Smooth muscle cell (in vitro differentiated cells): ENCODE measurements around the gene TEC. TPM values are rescaled to one million over a fixed set of nuclear protein-coding genes. Genes with fewer than 3 reads are reported as not detected.

Experiments
- DNase-seq: peaks from one replicate; lab custom pipeline; 2025; ENCODE audit not compliant: unreplicated experiment; lab: John Stamatoyannopoulos, UW
- H2AFZ ChIP-seq: fragments of 200-600 bp; sonication (generic); 2 replicates; pipeline ENCODE4 v1.6.0; 2016; ENCODE audit warnings: antibody characterized with exemption, low read depth, mild to moderate bottlenecking
- H3F3A ChIP-seq: fragments of 200-600 bp; sonication (generic); 2 replicates; pipeline ENCODE4 v1.6.0; 2017; ENCODE audit warnings: antibody characterized with exemption, low read depth
- H3K27ac ChIP-seq: fragments of 200-600 bp; sonication (generic); 2 replicates; pipeline ENCODE4 v1.5.1; 2016; ENCODE audit warnings: low read depth, mild to moderate bottlenecking
- H3K27me3 ChIP-seq: fragments of 200-600 bp; sonication (generic); 2 replicates; pipeline ENCODE4 v1.6.1; 2016; ENCODE audit warnings: low read depth, mild to moderate bottlenecking
- H3K36me3 ChIP-seq: fragments of 200-600 bp; sonication (generic); 2 replicates; pipeline ENCODE4 v1.5.1; 2016; ENCODE audit warnings: low read depth
- H3K4me1 ChIP-seq: fragments of 200-600 bp; sonication (generic); 2 replicates; pipeline ENCODE4 v1.5.1; 2016; ENCODE audit warnings: low read depth
- H3K4me2 ChIP-seq: fragments of 200-600 bp; sonication (generic); 2 replicates; pipeline ENCODE4 v1.6.0; 2016; ENCODE audit warnings: mild to moderate bottlenecking
- H3K4me3 ChIP-seq: fragments of 200-600 bp; sonication (generic); 2 replicates; pipeline ENCODE4 v1.5.1; 2016; ENCODE audit warnings: mild to moderate bottlenecking
- H3K79me2 ChIP-seq: fragments of 200-600 bp; sonication (generic); 2 replicates; pipeline ENCODE4 v1.6.0; 2016; ENCODE audit warnings: low read depth, mild to moderate bottlenecking
- H3K9ac ChIP-seq: fragments of 200-600 bp; sonication (generic); 2 replicates; pipeline ENCODE4 v1.6.0; 2016; ENCODE audit warnings: low read depth
- H3K9me3 ChIP-seq: fragments of 200-600 bp; sonication (generic); replicated peaks from 2 replicates; pipeline ENCODE4 v1.5.1; 2016; ENCODE audit warnings: low read depth
- H4K20me1 ChIP-seq: fragments of 200-600 bp; sonication (generic); 2 replicates; pipeline ENCODE4 v1.6.0; 2016; ENCODE audit warnings: low read depth
- WGBS: methylation state at CpG from one replicate; pipeline ENCODE4 v1.1.7; 2016; ENCODE audit warnings: low lambda C conversion rate; 5-methylcytosine and 5-hydroxymethylcytosine counted together
- polyA plus RNA-seq: library from polyadenylated mRNA; unstranded; fragments of >200 nt; fragmentation: Nextera tagmentation; extraction: Ambion mirVana; gene quantifications from 2 replicates; pipeline ENCODE4 v1.2.1, GENCODE V29; 2016
- total RNA-seq: library from RNA; depleted of rRNA; stranded (reverse); fragments of >200 nt; gene quantifications from 2 replicates; pipeline ENCODE4 v1.2.3, GENCODE V29; 2014
- TF ChIP-seq, protein P1 (sequence below): fragments of 200-600 bp; sonication (generic); IDR thresholded peaks from 2 replicates; pipeline ENCODE4 v1.5.1; 2017; ENCODE audit warnings: borderline replicate concordance, mild to moderate bottlenecking, antibody characterized with exemption; ENCODE audit not compliant: insufficient read depth, poor library complexity, severe bottlenecking

Gene TEC
- total and polyA plus RNA-seq, 2 experiments from 2014 or later: 0.14 to 1.8 TPM

DNA sequence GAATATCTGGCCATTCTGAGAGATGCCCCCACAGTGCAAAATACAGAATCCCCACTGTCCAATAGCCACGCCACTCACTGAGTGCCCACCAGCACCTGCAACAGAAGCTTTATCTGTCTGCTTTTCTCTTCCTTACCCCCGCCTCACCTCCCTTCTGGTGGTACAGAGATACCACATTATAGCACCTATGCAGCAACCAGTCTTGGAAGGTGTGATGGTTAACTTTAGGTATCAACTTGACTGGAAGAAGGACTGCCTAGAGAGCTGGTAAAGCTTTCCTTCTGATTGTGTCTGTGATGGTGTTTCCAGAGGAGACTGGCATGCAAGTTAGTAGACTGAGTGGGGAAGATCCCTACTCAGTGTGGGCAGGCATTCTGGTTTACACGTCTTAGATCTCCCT, 73.8 kb downstream of the TEC start:
- Histone ChIP-seq H3K79me2 (no peaks in the 10 kb centered on the region), H3K27me3 (no peaks in the 10 kb centered on the region), H3K9me3 (no peaks in the 10 kb centered on the region), H3K27ac (no peak overlapping the region), H3F3A (no peaks in the 10 kb centered on the region), H3K36me3 (no peaks in the 10 kb centered on the region), H3K4me1 (no peaks in the 10 kb centered on the region), H2AFZ (no peak overlapping the region), H3K9ac (no peak overlapping the region), H3K4me3 (no peak overlapping the region), H4K20me1 (no peaks in the 10 kb centered on the region), H3K4me2 (no peak overlapping the region)
- 93% methylated on average over 3 of the region's 3 CpGs for WGBS
- DNase-seq: no peak
- TF ChIP-seq, protein P1, sequence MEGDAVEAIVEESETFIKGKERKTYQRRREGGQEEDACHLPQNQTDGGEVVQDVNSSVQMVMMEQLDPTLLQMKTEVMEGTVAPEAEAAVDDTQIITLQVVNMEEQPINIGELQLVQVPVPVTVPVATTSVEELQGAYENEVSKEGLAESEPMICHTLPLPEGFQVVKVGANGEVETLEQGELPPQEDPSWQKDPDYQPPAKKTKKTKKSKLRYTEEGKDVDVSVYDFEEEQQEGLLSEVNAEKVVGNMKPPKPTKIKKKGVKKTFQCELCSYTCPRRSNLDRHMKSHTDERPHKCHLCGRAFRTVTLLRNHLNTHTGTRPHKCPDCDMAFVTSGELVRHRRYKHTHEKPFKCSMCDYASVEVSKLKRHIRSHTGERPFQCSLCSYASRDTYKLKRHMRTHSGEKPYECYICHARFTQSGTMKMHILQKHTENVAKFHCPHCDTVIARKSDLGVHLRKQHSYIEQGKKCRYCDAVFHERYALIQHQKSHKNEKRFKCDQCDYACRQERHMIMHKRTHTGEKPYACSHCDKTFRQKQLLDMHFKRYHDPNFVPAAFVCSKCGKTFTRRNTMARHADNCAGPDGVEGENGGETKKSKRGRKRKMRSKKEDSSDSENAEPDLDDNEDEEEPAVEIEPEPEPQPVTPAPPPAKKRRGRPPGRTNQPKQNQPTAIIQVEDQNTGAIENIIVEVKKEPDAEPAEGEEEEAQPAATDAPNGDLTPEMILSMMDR: no peak

DNA sequence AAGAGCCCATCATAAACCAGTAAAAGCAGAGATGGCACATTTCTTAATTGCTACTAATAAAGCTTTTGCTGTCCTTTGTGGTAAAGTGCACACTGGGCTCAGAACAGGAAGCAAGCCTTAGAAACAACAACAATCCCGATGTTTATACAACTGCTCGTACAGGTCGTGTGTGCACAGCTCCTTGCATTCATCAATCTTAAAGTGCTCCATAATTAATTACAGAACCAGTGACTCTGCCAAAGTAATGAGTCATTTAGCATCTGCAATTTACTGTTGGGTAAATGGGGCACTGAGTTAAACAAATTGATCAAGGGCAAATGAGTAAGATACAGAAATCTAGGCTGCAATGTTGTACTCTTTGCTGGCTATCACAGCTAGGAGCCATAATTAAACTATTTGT, 74.3 kb downstream of the TEC start:
- 58% methylated on average over 3 of the region's 3 CpGs for WGBS
- Histone ChIP-seq H3K27me3 (no peaks in the 10 kb centered on the region), H3F3A (no peaks in the 10 kb centered on the region), H3K9ac (no peak overlapping the region), H3K79me2 (no peaks in the 10 kb centered on the region), H3K36me3 (no peaks in the 10 kb centered on the region), H4K20me1 (no peaks in the 10 kb centered on the region), H3K9me3 (no peaks in the 10 kb centered on the region), H3K4me1 (no peaks in the 10 kb centered on the region), H3K27ac (no peak overlapping the region), H3K4me2 (no peak overlapping the region), H2AFZ (no peak overlapping the region), H3K4me3 (no peak overlapping the region)
- TF ChIP-seq, protein P1: no peak
- DNase-seq: no peak

DNA sequence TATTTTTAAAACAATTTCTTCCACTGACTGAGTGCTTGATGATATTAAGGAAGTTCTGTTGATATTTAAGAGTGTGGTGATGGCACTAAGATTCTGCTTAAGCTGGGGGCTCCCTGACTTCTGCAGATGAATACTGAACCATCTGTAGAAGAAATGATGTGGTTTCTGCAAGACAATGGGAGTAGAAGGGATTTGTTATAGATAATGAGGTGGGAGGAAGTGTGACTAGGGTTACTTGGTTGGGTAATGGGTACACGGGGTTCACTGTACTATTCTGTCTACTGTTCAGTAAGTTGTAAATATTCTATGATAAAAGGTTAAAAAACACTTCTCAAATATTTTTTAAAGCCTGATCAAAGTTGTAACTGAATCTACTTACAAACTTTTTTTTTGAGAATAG, 74.7 kb downstream of the TEC start:
- Histone ChIP-seq H3K4me3 (no peak overlapping the region), H2AFZ (no peak overlapping the region), H3K4me1 (no peaks in the 10 kb centered on the region), H3K9me3 (no peaks in the 10 kb centered on the region), H3F3A (no peaks in the 10 kb centered on the region), H3K36me3 (no peaks in the 10 kb centered on the region), H4K20me1 (no peaks in the 10 kb centered on the region), H3K9ac (no peak overlapping the region), H3K27ac (no peak overlapping the region), H3K79me2 (no peaks in the 10 kb centered on the region), H3K4me2 (no peak overlapping the region), H3K27me3 (no peaks in the 10 kb centered on the region)
- TF ChIP-seq, protein P1: no peak
- 92% methylated on average over 1 of the region's 1 CpG for WGBS
- DNase-seq: no peak

DNA sequence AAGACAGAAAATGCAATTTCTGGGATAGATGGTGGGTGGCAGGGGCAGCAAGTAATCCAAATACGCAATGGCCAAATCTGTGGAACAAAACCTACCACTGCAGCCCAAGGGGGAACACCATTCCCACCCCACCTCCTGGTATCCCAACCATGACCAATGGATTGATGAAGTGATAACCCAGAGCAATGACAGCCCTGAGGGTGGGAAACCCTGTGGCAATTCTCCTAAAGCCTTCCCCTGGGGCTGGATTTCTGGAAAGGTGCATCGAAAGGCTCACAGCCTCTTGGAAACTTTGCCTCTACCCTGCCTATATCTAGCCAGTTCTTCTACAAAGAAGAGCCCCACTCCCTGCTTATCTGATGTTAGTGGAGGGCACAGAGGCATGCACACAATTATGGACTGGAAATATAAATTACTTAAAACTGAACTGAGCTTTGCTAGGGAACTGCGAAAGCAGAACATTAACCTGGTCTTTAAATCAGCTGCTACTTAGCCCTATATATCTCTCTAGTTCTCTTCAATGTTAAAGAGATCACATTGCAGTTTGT, 75.6 kb downstream of the TEC start:
- Histone ChIP-seq H3K27ac (no peak overlapping the region), H3K4me1 (no peaks in the 10 kb centered on the region), H4K20me1 (no peaks in the 10 kb centered on the region), H3K27me3 (no peaks in the 10 kb centered on the region), H3K79me2 (no peaks in the 10 kb centered on the region), H3K36me3 (no peaks in the 10 kb centered on the region), H3K4me2 (no peak overlapping the region), H3K9me3 (no peaks in the 10 kb centered on the region), H3K4me3 (no peak overlapping the region), H3K9ac (no peak overlapping the region), H2AFZ (no peak overlapping the region), H3F3A (no peaks in the 10 kb centered on the region)
- 97% methylated on average over 3 of the region's 3 CpGs for WGBS
- TF ChIP-seq, protein P1: no peak
- DNase-seq: no peak
